Inflammatory macrophage (primary cell): ENCODE measurements around the gene WIZ.
"Not testable (repeated sequence)": the region's sequence is repeated elsewhere in the genome, so short reads cannot be mapped to it uniquely, and the experiment has no call there.

Source experiments
- DNase-seq, 2 donors: peaks; one replicate each; pipeline ENCODE4 v3.0.0-alpha.2; 2020 to 2022

The WIZ gene

DNA sequence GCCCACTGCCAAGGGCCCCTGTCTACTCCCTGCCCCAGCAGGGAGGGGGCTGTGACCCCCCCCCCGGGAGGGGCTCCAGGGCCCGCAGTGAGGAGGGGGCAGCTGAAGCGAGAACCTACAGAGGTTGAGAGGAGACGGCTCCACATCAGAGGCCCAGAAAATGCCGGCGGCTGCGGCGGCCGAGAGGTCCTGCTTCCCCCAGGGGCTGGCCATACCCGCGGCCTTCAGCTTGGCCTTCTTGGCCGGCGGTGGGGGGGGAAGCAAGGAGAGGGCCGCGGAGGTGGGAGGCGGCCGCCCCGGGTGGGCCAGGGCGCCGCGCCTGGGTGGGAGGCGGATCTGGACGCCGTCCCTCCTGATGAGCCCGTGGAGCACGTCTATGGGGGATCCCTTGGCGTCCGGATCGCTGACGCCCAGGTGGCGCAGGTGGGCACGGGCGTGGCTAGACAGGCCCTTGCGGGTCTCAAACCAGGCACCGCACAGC is 21.7 kb downstream of the WIZ start:
- no peak for DNase-seq

DNA sequence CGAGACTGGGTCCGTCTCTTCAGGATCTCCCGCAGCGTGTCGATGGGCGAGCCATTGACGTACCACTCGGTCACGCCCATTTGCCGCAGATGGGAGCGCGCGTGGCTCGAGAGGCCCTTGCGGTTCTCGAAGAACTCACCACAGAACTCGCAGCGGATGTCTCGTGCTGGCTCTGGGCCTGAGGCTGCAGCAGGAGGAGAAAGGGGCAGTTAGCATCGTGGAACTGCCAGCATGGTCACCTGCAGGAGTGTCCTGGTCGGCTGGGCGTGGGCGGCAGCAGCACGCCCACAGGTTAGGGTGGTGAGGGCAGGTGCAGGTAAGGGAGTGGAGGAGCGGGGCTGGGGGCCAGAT is 22.4 kb downstream of the WIZ start:
- no peak for DNase-seq

DNA sequence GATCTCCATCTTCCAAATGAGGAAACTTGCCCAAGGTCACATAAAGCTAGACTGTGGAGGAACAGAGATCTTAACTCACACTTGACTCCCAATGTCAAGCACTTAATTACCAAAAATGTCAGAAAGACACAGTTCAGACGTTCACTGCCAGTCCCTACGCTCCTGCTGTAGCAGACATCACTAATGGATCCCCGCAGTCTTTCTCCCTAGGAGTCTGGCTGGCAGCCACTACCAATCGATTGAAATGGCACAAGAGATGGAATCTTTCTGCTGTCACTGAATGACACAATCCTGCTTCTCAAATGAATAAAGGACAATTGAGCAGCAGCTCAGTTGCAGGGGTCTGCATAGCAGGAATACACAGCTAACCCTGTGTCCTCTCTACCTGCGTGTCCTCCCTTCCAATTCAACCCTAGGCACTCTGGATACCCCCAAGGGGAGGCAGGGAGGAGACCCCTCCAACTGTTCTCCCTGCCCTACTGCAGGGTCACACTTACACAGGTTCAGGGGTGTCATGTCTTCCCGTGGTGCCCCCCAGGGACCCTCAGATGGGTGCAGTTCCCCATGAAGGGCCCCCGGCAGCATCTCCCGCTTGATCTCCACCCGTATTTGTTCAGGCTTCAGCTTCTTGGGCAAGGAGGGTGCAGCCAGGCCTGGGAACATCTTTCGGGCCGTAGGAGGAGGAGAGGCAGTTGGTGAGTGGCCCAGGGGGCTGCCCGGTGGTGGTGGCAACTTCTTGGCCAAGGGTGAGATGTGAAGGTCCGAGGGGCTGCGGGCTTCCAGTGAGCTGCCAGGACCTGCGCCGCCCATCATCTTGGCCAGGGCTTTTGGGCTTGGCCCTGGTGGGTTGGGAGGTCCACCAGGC is 23.0 kb downstream of the WIZ start:
- no peak for DNase-seq

GRCh38 chr19:15425321-15425950 is 24.3 kb downstream of the WIZ start:
- no peak for DNase-seq

DNA sequence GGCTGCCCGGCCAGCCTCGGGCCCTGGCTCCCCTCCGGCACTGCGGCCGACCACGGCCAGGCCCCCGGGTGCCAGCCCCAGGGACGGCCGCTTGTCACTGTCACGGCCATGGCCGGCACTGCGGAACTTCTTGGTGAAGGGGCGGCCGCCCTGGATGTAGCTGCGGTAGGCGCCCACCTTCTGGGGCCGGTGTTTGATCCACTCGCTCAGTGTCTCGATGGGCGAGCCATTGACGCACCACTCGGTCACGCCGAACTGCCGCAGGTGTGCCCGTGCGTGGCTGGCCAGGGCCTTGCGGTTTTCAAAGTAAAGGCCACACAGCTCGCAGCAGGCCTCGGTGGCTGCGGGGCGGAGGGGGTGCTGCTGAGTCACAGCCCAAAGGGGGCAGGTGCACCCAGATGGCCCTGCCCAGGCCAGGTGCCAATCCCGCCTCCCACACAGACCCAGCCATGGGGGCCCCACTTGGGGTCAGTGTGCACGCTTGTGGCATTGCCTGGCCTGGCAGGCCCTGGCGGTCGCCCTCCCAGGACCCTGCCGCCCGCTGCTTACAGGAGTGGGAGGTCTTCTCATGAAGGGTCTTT is 25.0 kb downstream of the WIZ start:
- no peak for DNase-seq

GRCh38 chr19:15424121-15424520 is 25.6 kb downstream of the WIZ start:
- no peak for DNase-seq

GRCh38 chr19:15423130-15423529 is 26.6 kb downstream of the WIZ start:
- no peak for DNase-seq

DNA sequence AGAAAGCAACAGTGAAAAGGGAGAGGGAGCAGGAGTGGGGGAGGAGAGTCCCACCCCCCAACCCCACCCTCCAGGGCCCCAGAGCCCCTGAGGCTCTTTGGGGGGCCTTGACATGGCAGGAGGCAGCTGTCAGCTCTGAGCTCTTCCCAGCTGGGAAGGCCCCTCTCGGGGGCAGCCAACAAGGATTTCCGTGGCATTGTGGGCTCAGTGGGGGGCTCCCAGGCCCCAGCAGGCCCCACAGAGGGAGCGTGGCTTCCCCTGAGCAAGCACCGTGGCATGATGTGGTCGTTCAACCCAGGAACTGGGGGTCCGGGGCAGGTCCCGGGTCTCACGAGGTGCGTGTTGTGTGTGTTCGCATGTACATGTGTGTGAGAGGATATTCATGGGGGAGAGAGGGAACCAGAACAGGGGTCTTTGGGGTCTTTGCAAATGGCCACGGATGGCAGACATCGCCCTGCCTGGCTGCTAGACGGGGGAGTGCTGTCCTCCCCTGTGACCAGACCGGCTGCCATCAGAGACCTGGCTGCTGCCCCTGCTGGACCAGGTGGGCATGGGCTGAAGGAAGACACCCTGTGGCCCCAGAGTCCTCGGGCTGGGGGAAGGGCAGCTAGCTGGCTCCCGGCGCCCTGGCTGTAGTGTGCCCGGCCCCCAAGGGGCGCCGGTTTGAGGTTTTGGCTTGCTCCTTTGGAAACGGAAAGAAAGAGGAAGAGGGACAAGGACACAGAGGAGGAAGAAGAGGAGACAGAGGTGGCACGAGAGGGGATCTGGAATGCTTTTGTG is 27.3 kb downstream of the WIZ start:
- no peak for DNase-seq

GRCh38 chr19:15421721-15422260 is 28.0 kb downstream of the WIZ start:
- DNase-seq: no peak

DNA sequence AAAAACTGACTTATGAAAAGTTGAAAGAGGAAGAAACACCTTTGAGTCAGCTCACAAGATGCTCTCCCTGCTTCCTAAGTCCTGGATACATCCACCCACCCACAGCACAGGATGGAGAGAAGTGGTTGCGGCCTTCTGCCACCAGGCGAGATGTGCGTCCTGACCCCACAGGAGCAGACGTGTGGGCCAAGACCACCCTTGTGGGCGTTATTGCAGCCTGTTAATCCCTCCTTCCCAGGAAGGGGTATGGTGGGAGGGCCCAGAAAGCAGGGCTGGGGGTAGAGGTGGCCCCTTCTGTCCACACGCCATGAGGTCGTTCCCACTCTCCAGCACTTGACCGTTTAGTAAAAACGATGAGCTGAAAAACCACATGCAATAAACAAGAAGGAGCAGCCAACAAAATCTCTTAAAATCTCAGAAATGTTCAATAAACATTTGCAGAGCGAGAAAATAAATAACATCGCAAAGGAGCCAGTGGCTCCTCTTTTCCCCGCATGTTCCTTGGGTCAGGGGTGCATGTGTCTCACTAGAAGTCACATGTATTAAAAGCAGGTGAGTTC is 28.5 kb downstream of the WIZ start:
- no peak for DNase-seq

DNA sequence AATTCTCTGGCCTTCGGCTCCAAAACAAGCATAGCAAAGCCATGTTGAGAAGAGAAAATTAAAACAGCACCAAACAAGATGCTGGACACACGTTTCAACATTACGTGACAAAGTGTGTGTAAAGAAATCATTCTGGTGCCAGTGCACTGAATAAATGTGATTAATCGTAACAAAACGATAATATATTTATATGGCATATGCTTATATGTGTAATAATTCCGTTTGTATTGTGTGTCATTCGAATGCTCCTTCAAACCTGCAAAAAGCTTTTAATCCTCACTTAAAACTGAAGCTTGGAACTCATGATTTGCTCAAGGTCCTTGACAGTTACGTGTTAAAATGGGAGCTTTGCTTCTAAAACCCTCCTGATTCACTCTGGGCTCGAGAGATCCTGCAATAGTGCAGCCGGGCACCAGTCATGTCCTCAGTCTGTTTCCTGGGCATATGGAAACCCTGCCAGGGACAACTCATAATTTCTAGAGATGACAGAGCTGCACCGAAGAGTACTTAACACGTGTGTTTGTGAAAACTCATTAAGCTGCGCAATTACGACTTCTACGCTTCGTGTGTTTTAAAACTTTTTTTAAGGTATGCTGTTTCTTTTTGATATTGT is 30.2 kb downstream of the WIZ start:
- DNase-seq: no peak

DNA sequence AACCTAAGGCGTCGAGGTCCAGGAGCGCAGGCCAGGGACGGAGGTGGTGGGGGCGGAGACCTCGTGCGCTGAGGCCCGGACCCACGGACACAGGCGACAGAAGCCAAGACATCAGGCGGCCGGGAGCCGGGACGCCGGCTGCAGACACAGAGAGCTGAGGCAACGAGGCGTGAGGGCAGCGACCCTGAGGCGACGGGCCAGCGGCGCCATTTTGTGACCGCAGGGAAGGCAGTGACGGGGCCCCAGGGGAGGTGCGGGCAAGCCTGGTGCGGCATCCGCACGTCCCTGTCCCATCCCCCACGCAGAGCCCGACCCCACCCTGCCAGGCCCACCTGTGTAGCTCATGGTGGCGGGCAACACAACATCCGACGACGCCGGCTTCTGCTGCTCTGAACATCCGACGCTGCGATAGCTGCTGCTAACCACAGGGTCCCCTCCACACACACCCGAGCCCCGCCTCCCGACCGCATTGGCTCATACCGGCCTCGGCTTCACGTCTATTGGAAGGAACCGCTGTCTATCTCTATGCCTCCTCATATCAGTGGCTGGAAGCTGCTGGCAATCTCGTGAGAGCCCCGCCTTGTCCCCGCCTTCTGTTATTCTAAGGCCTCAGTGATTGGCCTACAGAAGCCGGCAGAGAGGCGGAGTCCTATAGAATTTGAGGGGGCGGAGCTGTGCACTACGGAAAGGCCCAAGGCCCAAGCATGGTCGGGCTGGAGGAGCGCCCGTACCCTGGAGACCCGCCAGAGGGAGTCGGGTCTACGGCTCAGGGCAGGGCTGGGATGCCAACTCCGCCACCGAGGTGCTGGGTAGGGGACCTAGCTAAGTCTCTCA is 31.0 kb downstream of the WIZ start, which contains the start of gene AKAP8L:
AKAP8L (minus strand) TSS at position 410 of the 834 bp plus-strand sequence; CDS start at position 345, 65 bp downstream.
- peak; percentile 100 for DNase-seq

GRCh38 chr19:15418231-15418578 is 31.6 kb downstream of the WIZ start:
- no peak for DNase-seq

GRCh38 chr19:15417699-15418098 is 32.1 kb downstream of the WIZ start:
- no peak for DNase-seq

- no peak for DNase-seq
These were observed 36.9 kb downstream of the WIZ start for GRCh38 chr19:15412832-15413231.

GRCh38 chr19:15411351-15411750 is 38.4 kb downstream of the WIZ start:
- not testable (repeated sequence) for DNase-seq

DNA sequence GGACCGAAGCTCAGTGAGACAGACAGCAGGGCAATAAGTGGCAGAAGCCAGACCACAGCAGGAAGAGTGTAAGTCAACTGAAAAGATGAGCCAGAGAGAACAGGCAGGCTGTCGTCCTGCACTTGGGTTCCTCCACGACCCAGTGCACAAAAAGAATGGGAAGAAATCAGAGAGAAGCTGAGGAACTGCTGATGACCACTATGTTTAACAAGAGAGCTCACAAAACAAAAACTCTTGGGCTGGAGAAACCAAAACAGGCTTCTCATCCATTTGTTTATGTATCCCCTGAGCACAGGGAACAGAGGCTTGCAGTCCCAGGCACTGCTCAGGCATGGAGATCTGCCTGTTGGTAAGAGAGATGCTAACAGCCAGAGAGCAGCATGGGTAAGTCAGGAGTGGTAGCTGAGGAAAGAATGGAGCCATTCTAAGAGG is 45.0 kb downstream of the WIZ start:
- no peak for DNase-seq

DNA sequence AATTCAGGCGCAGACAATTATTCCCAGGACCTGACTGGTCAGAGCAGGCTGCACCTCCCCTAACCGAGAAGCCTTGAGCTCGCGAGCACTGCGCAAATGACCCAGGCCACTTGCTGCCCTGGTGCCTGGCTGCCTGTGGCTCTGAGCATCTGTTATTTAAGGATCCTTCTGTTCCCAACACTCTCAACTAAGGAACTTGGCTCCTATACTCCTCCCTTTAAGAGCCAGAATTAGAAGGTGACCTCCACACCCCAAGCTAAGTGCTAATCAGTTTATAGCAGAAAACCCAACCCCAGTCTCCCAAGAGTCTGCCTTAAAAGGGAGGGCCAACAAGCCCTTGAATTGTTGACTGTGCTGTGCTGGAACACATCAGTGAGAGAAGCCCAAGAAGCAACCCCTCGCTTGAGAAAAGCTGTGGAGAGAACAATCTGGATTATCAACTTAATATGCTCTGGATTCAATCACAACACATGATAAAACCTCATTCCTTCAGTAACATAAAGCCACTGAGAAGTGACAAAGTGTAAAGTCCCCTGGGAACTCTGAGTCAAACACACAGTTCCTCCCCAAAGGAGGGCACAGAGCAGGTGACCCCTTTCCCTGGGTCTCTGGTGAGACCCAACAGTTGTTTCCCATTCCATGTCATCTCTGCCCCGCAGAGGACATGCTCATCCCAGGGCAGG is 45.5 kb downstream of the WIZ start:
- no peak for DNase-seq

DNA sequence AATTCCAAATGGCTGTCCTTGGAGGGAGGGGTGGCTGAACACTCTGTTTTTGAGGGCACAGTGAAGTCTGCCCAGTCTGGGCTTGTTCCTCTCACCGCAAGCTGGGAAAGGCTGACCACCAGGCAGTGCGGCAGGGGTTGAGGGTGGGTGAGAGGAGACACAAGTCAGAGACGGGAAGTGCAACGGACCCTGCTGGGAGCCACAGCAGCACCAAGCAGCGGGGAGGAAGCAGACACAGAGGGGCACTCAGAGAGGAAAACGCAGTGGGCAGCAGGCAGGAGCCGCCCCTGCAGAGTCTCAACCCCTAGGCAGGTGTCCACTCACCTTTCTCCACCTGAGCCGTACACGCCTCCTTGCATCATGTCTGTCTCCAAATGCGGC is 46.6 kb downstream of the WIZ start:
- DNase-seq: no peak

- DNase-seq: no peak
These were observed 47.2 kb downstream of the WIZ start for GRCh38 chr19:15402411-15403150.
